ENCODE measurements around the gene ZNF239.
"Not testable (repeated sequence)": the region's sequence is repeated elsewhere in the genome, so short reads cannot be mapped to it uniquely, and the experiment has no call there.

The ZNF239 gene

GRCh38 chr10:43574001-43574892 lies at the start of gene ZNF239:
Gene ZNF239, minus strand, starts transcription at chr10:43574616. Its CDS starts 16,537 bp downstream, at chr10:43558079.
- DNase-seq, result peak; percentile 82

- no peak for DNase-seq
These were observed 48.9 kb upstream of the ZNF239 start for GRCh38 chr10:43623351-43623750.

- no peak for DNase-seq
These were observed 47.6 kb upstream of the ZNF239 start for GRCh38 chr10:43622038-43622437.

GRCh38 chr10:43619368-43619767 lies 45.0 kb upstream of the ZNF239 start:
- DNase-seq, result no peak

GRCh38 chr10:43616697-43617370 lies 42.4 kb upstream of the ZNF239 start:
- DNase-seq, result no peak

- DNase-seq, result no peak
These were observed 36.2 kb upstream of the ZNF239 start for GRCh38 chr10:43610636-43611035.

- no peak for DNase-seq
These were observed 32.8 kb upstream of the ZNF239 start for GRCh38 chr10:43607199-43607573.

GRCh38 chr10:43606323-43607198 lies 32.1 kb upstream of the ZNF239 start, which contains the start of gene ZNF485:
Gene ZNF485, plus strand, starts transcription at chr10:43606438. Its CDS starts 613 bp downstream, at chr10:43607051.
- DNase-seq, result peak; percentile 67

- no peak for DNase-seq
These were observed 31.5 kb upstream of the ZNF239 start for GRCh38 chr10:43605850-43606322.

GRCh38 chr10:43601576-43601975 lies 27.2 kb upstream of the ZNF239 start:
- DNase-seq, result not testable (repeated sequence)

- DNase-seq, result no peak
These were observed 24.9 kb upstream of the ZNF239 start for GRCh38 chr10:43599333-43599732.

GRCh38 chr10:43598446-43598845 lies 24.0 kb upstream of the ZNF239 start:
- no peak for DNase-seq

- DNase-seq, result no peak
These were observed 22.1 kb upstream of the ZNF239 start for GRCh38 chr10:43596546-43596945.

GRCh38 chr10:43595739-43596298 lies 21.4 kb upstream of the ZNF239 start:
- no peak for DNase-seq

GRCh38 chr10:43594944-43595589 lies 20.7 kb upstream of the ZNF239 start:
- no peak for DNase-seq

GRCh38 chr10:43591303-43591904 lies 17.0 kb upstream of the ZNF239 start:
- DNase-seq, result no peak

GRCh38 chr10:43586730-43587115 lies 12.3 kb upstream of the ZNF239 start:
- not testable (repeated sequence) for DNase-seq

- DNase-seq, result no peak
These were observed 11.7 kb upstream of the ZNF239 start for GRCh38 chr10:43585981-43586729.

- no peak for DNase-seq
These were observed 10.6 kb upstream of the ZNF239 start for GRCh38 chr10:43585046-43585445.

- DNase-seq, result no peak
These were observed 9.6 kb upstream of the ZNF239 start for GRCh38 chr10:43584051-43584450.

GRCh38 chr10:43576580-43576979 lies 2.2 kb upstream of the ZNF239 start:
- no peak for DNase-seq

Measured in NCI-H1092 treated with DMSO at 0.1 percent for 48 hours (cell line).